NCI-H128 (cell line): ENCODE measurements around the gene TRAPPC12.

Source experiments
- DNase-seq: peaks from one replicate; lab custom pipeline; 2025; ENCODE audit not compliant: unreplicated experiment; lab: John Stamatoyannopoulos, UW

The TRAPPC12 gene

GRCh38 chr2:3465844-3466481 lies 86.5 kb downstream of the TRAPPC12 start:
- DNase-seq = no peak

- DNase-seq = no peak
These were observed 87.0 kb downstream of the TRAPPC12 start for GRCh38 chr2:3466482-3466863.

GRCh38 chr2:3466966-3467365 lies 87.5 kb downstream of the TRAPPC12 start:
- DNase-seq = no peak

GRCh38 chr2:3467654-3468053 lies 88.2 kb downstream of the TRAPPC12 start:
- no peak for DNase-seq

- DNase-seq = no peak
These were observed 88.9 kb downstream of the TRAPPC12 start for GRCh38 chr2:3468296-3468988.

- no peak for DNase-seq
These were observed 90.0 kb downstream of the TRAPPC12 start for GRCh38 chr2:3469486-3469885.

- DNase-seq = no peak
These were observed 90.7 kb downstream of the TRAPPC12 start for GRCh38 chr2:3470166-3470651.

- no peak for DNase-seq
These were observed 91.6 kb downstream of the TRAPPC12 start for GRCh38 chr2:3470856-3471737.

- no peak for DNase-seq
These were observed 92.8 kb downstream of the TRAPPC12 start for GRCh38 chr2:3472296-3472695.

- DNase-seq = no peak
These were observed 93.5 kb downstream of the TRAPPC12 start for GRCh38 chr2:3472966-3473365.

GRCh38 chr2:3475771-3476170 lies 96.3 kb downstream of the TRAPPC12 start:
- DNase-seq = no peak

GRCh38 chr2:3476321-3476984 lies 97.0 kb downstream of the TRAPPC12 start:
- DNase-seq = no peak

- no peak for DNase-seq
These were observed 97.5 kb downstream of the TRAPPC12 start for GRCh38 chr2:3476985-3477327.

GRCh38 chr2:3478846-3479385 lies 99.4 kb downstream of the TRAPPC12 start:
- DNase-seq = no peak

- no peak for DNase-seq
These were observed 100.2 kb downstream of the TRAPPC12 start for GRCh38 chr2:3479430-3480320.

GRCh38 chr2:3480352-3481010 lies 101.0 kb downstream of the TRAPPC12 start:
- DNase-seq = no peak

- no peak for DNase-seq
These were observed 101.5 kb downstream of the TRAPPC12 start for GRCh38 chr2:3481011-3481400.

- no peak for DNase-seq
These were observed 102.4 kb downstream of the TRAPPC12 start for GRCh38 chr2:3481736-3482362.

- no peak for DNase-seq
These were observed 102.9 kb downstream of the TRAPPC12 start for GRCh38 chr2:3482363-3482821.
